Mammary epithelial cell (primary cell): Measurements from ENCODE around the gene FKBP2.

Experiments
- EZH2 ChIP-seq: IDR thresholded peaks from 2 replicates; pipeline ENCODE4 v1.6.1; 2012; ENCODE audit warnings: low read length, inconsistent platforms, borderline replicate concordance
- TF ChIP-seq, protein P1 (sequence below), 2 donors: IDR thresholded peaks in 1 of 2; conservative IDR thresholded peaks in 1 of 2; 2 replicates each; pipeline ENCODE4 v1.5.1; 2011 to 2012; ENCODE audit warnings: inconsistent platforms in 2 of 2, low read length in 2 of 2, mild to moderate bottlenecking in 2 of 2, control low read depth in 1 of 2, low read depth in 1 of 2; ENCODE audit not compliant: insufficient read depth in 1 of 2; ENCODE audit errors: extremely low read depth in 1 of 2

DNA sequence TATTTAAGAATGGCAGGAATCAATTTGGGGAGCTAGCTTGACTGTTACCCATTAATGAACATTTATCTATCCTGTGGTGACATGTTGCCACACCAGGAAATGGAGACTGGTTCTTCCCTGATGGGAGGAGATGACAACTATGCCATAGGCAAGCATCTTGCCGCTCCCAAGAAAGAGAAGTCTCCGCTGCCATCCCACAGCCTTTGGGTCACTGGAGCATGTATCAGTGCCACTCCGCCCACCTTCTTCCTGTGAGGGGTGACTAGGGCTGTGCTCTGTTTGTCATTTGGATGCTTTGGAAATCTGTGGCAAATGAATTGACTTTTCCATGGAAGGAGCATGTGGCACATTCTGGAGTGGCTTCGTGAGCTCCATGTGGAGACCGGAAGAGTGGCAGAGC lies 48.5 kb upstream of the FKBP2 start:
- TF ChIP-seq, protein P1, sequence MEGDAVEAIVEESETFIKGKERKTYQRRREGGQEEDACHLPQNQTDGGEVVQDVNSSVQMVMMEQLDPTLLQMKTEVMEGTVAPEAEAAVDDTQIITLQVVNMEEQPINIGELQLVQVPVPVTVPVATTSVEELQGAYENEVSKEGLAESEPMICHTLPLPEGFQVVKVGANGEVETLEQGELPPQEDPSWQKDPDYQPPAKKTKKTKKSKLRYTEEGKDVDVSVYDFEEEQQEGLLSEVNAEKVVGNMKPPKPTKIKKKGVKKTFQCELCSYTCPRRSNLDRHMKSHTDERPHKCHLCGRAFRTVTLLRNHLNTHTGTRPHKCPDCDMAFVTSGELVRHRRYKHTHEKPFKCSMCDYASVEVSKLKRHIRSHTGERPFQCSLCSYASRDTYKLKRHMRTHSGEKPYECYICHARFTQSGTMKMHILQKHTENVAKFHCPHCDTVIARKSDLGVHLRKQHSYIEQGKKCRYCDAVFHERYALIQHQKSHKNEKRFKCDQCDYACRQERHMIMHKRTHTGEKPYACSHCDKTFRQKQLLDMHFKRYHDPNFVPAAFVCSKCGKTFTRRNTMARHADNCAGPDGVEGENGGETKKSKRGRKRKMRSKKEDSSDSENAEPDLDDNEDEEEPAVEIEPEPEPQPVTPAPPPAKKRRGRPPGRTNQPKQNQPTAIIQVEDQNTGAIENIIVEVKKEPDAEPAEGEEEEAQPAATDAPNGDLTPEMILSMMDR (conservative IDR thresholded peaks at IDR 0.05 in 1 of 2, IDR thresholded peaks at IDR 0.05 in 1 of 2; ENCODE audit: extremely low read depth in 1 of 2, insufficient read depth in 1 of 2, low read depth in 1 of 2, low read length in 2 of 2), result no peak
- TF ChIP-seq EZH2, result no peak
